ENCODE data around the gene BAG1.

The BAG1 gene

GRCh38 chr9:33264473-33265177 is at the start of gene BAG1, which contains the start of gene CHMP5:
Gene BAG1, minus strand, starts transcription at chr9:33264708.
Gene CHMP5, plus strand, starts transcription at chr9:33265049. Its CDS starts 30 bp downstream, at chr9:33265079.
- DNase-seq: peak; percentile 99

- DNase-seq: no peak
Observed at GRCh38 chr9:33311953-33312352, 47.4 kb upstream of the BAG1 start.

GRCh38 chr9:33310748-33311147 is 46.2 kb upstream of the BAG1 start:
- DNase-seq: no peak

- DNase-seq: no peak
Observed at GRCh38 chr9:33309903-33310302, 45.4 kb upstream of the BAG1 start.

GRCh38 chr9:33307067-33307466 is 42.6 kb upstream of the BAG1 start:
- DNase-seq: no peak

- DNase-seq: no peak
Observed at GRCh38 chr9:33306037-33306436, 41.5 kb upstream of the BAG1 start.

- DNase-seq: no peak
Observed at GRCh38 chr9:33304362-33304761, 39.9 kb upstream of the BAG1 start.

GRCh38 chr9:33300546-33300945 is 36.0 kb upstream of the BAG1 start:
- no peak for DNase-seq

GRCh38 chr9:33297432-33297831 is 32.9 kb upstream of the BAG1 start:
- DNase-seq: peak; percentile 91

GRCh38 chr9:33295571-33295970 is 31.1 kb upstream of the BAG1 start:
- no peak for DNase-seq

- DNase-seq: no peak
Observed at GRCh38 chr9:33294670-33295432, 30.3 kb upstream of the BAG1 start.

GRCh38 chr9:33293782-33294181 is 29.3 kb upstream of the BAG1 start:
- DNase-seq: no peak

GRCh38 chr9:33291901-33292300 is 27.4 kb upstream of the BAG1 start:
- DNase-seq: no peak

- no peak for DNase-seq
Observed at GRCh38 chr9:33291031-33291397, 26.5 kb upstream of the BAG1 start.

GRCh38 chr9:33290247-33291030 is 25.9 kb upstream of the BAG1 start, which contains the start of gene NFX1:
Gene NFX1, plus strand, starts transcription at chr9:33290516. Its CDS starts 57 bp downstream, at chr9:33290573.
- DNase-seq: peak; percentile 99

GRCh38 chr9:33289936-33290246 is 25.4 kb upstream of the BAG1 start:
- peak; percentile 84 for DNase-seq

GRCh38 chr9:33289496-33289895 is 25.0 kb upstream of the BAG1 start:
- peak; percentile 27 for DNase-seq

- no peak for DNase-seq
Observed at GRCh38 chr9:33288828-33289483, 24.4 kb upstream of the BAG1 start.

GRCh38 chr9:33288235-33288634 is 23.7 kb upstream of the BAG1 start:
- DNase-seq: no peak

GRCh38 chr9:33287087-33287490 is 22.6 kb upstream of the BAG1 start:
- DNase-seq: peak; percentile 88

- DNase-seq: no peak
Observed at GRCh38 chr9:33285502-33285901, 21.0 kb upstream of the BAG1 start.

GRCh38 chr9:33277484-33277883 is 13.0 kb upstream of the BAG1 start:
- no peak for DNase-seq

GRCh38 chr9:33273972-33274328 is 9.4 kb upstream of the BAG1 start:
- no peak for DNase-seq
